HEK293 (cell line): ENCODE measurements around the gene DCUN1D2.

Source experiments
- BCL11A ChIP-seq: fragments of 450-650 bp; formaldehyde crosslinking; IDR thresholded peaks from 2 replicates; pipeline ENCODE4 v1.5.1; 2016; ENCODE audit warnings: low read depth, missing biosample characterization, missing genetic modification characterization
- HOXA7 ChIP-seq: sonication (generic); formaldehyde crosslinking; IDR thresholded peaks from 2 replicates; pipeline ENCODE4 v1.8.1; 2022; ENCODE audit warnings: missing genetic modification reagents, borderline replicate concordance
- KLF16 ChIP-seq: fragments of 450-650 bp; formaldehyde crosslinking; IDR thresholded peaks from 2 replicates; pipeline ENCODE4 v1.5.1; 2017; ENCODE audit warnings: missing biosample characterization, missing genetic modification characterization
- PBX3 ChIP-seq: sonication (generic); formaldehyde crosslinking; IDR thresholded peaks from 2 replicates; pipeline ENCODE4 v1.8.1; 2022; ENCODE audit warnings: mild to moderate bottlenecking, moderate library complexity, missing genetic modification reagents
- TRIM28 ChIP-seq: IDR thresholded peaks from 2 replicates; pipeline ENCODE4 v1.6.1; 2011; ENCODE audit warnings: low read length, control low read depth, borderline replicate concordance
- ZBTB7A ChIP-seq: fragments of 450-650 bp; formaldehyde crosslinking; IDR thresholded peaks from 2 replicates; pipeline ENCODE4 v1.5.1; 2016; ENCODE audit warnings: low read depth, missing biosample characterization, missing genetic modification characterization
- ZFP3 ChIP-seq: fragments of 450-650 bp; formaldehyde crosslinking; IDR thresholded peaks from 2 replicates; pipeline ENCODE4 v1.5.1; 2016; ENCODE audit warnings: low read depth, missing biosample characterization, missing genetic modification characterization
- ZFP37 ChIP-seq: fragments of 450-650 bp; formaldehyde crosslinking; IDR thresholded peaks from 2 replicates; pipeline ENCODE4 v1.5.1; 2016; ENCODE audit warnings: missing biosample characterization, missing genetic modification characterization
- ZFP69B ChIP-seq: fragments of 450-650 bp; formaldehyde crosslinking; IDR thresholded peaks from 2 replicates; pipeline ENCODE4 v1.5.1; 2016; ENCODE audit warnings: missing biosample characterization, missing genetic modification characterization
- ZNF157 ChIP-seq: fragments of 450-650 bp; formaldehyde crosslinking; IDR thresholded peaks from 2 replicates; pipeline ENCODE4 v1.5.1; 2016; ENCODE audit warnings: missing biosample characterization, missing genetic modification characterization
- ZNF175 ChIP-seq: fragments of 450-650 bp; formaldehyde crosslinking; IDR thresholded peaks from 2 replicates; pipeline ENCODE4 v1.5.1; 2016; ENCODE audit warnings: missing biosample characterization, missing genetic modification characterization
- ZNF239 ChIP-seq: fragments of 450-650 bp; formaldehyde crosslinking; IDR thresholded peaks from 2 replicates; pipeline ENCODE4 v1.5.1; 2016; ENCODE audit warnings: missing biosample characterization, missing genetic modification characterization
- ZNF266 ChIP-seq: fragments of 450-650 bp; formaldehyde crosslinking; IDR thresholded peaks from 2 replicates; pipeline ENCODE4 v1.5.1; 2016; ENCODE audit warnings: missing biosample characterization, missing genetic modification characterization, low read depth
- ZNF324 ChIP-seq: fragments of 450-650 bp; formaldehyde crosslinking; IDR thresholded peaks from 2 replicates; pipeline ENCODE4 v1.5.1; 2016; ENCODE audit warnings: missing biosample characterization, missing genetic modification characterization
- ZNF37A ChIP-seq: fragments of 450-650 bp; IDR thresholded peaks from 2 replicates; pipeline ENCODE4 v1.5.1; 2018; ENCODE audit warnings: missing biosample characterization, missing genetic modification characterization
- ZNF398 ChIP-seq: fragments of 450-650 bp; formaldehyde crosslinking; IDR thresholded peaks from 2 replicates; pipeline ENCODE4 v1.5.1; 2017; ENCODE audit warnings: missing biosample characterization, missing genetic modification characterization
- ZNF513 ChIP-seq: fragments of 450-650 bp; IDR thresholded peaks from 2 replicates; pipeline ENCODE4 v1.5.1; 2018; ENCODE audit warnings: missing biosample characterization, missing genetic modification characterization
- ZNF529 ChIP-seq: fragments of 450-650 bp; formaldehyde crosslinking; IDR thresholded peaks from 2 replicates; pipeline ENCODE4 v1.5.1; 2017; ENCODE audit warnings: missing genetic modification characterization, missing biosample characterization; ENCODE audit not compliant: insufficient replicate concordance
- ZNF544 ChIP-seq: fragments of 450-650 bp; formaldehyde crosslinking; IDR thresholded peaks from 2 replicates; pipeline ENCODE4 v1.5.0; 2017; ENCODE audit warnings: missing biosample characterization, missing genetic modification characterization
- ZNF558 ChIP-seq: fragments of 450-650 bp; formaldehyde crosslinking; IDR thresholded peaks from 2 replicates; pipeline ENCODE4 v1.5.1; 2016; ENCODE audit warnings: missing biosample characterization, missing genetic modification characterization
- ZNF571 ChIP-seq: fragments of 450-650 bp; formaldehyde crosslinking; IDR thresholded peaks from 2 replicates; pipeline ENCODE4 v1.5.0; 2017; ENCODE audit warnings: missing biosample characterization, missing genetic modification characterization
- ZNF623 ChIP-seq: fragments of 450-650 bp; formaldehyde crosslinking; IDR thresholded peaks from 2 replicates; pipeline ENCODE4 v1.5.1; 2016; ENCODE audit warnings: missing biosample characterization, missing genetic modification characterization
- ZNF629 ChIP-seq: fragments of 450-650 bp; formaldehyde crosslinking; IDR thresholded peaks from 2 replicates; pipeline ENCODE4 v1.5.1; 2017; ENCODE audit warnings: missing biosample characterization, missing genetic modification characterization
- ZNF843 ChIP-seq: fragments of 450-650 bp; formaldehyde crosslinking; IDR thresholded peaks from 2 replicates; pipeline ENCODE4 v1.5.1; 2016; ENCODE audit warnings: missing biosample characterization, missing genetic modification characterization
- TF ChIP-seq, protein P1 (sequence below): fragments of 450-650 bp; formaldehyde crosslinking; conservative IDR thresholded peaks from 2 replicates; pipeline ENCODE4 v1.5.1; 2016; ENCODE audit warnings: low read depth, missing biosample characterization, missing genetic modification characterization
- TF ChIP-seq, protein P2 (sequence below): fragments of 450-650 bp; formaldehyde crosslinking; IDR thresholded peaks from 2 replicates; pipeline ENCODE4 v1.5.0; 2017; ENCODE audit warnings: missing biosample characterization, missing genetic modification characterization, borderline replicate concordance
- TF ChIP-seq, protein P3 (sequence below): fragments of 450-650 bp; formaldehyde crosslinking; IDR thresholded peaks from 2 replicates; pipeline ENCODE4 v1.5.1; 2016; ENCODE audit warnings: missing biosample characterization, missing genetic modification characterization

The DCUN1D2 gene

DNA sequence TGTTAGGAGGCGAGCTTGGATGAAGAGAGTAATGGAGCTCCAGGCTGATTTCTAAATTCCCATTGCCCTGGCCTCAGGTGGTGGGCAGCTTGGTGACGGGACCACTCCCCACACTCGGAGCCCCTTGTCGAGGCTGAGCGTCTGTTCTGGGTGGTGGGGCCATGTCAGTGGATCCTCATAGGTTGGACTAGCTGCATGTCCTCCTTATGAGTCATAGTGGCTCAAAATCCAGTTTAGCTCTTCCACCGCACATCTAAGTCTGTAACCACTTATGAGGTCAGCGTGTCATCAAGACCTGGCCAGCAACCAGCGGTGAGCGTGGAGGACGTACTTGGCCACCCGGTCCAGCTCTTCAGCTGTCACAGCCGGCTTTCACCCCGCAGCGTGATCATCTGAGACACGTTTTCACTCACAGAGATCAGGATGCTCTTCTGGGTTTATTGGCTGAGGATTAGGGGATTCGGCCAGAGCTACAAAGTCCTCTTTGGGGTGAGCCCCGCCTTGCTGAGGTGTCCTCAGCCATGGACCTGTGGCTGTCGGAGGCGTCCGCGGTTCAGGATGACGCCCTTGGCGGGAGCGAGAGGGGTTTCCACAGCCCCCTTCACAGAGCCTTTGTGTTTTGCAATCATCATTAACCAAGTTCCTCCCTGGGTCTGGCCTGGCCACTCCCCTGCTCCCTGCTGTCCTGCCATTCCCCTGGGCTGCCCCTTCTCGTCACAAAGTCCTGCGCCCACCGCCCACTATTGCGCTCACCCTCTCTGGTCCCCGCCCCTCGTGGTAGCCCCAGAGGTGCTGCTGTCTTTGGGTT lies 79.1 kb downstream of the DCUN1D2 start (continued):
- TF ChIP-seq, protein P1, sequence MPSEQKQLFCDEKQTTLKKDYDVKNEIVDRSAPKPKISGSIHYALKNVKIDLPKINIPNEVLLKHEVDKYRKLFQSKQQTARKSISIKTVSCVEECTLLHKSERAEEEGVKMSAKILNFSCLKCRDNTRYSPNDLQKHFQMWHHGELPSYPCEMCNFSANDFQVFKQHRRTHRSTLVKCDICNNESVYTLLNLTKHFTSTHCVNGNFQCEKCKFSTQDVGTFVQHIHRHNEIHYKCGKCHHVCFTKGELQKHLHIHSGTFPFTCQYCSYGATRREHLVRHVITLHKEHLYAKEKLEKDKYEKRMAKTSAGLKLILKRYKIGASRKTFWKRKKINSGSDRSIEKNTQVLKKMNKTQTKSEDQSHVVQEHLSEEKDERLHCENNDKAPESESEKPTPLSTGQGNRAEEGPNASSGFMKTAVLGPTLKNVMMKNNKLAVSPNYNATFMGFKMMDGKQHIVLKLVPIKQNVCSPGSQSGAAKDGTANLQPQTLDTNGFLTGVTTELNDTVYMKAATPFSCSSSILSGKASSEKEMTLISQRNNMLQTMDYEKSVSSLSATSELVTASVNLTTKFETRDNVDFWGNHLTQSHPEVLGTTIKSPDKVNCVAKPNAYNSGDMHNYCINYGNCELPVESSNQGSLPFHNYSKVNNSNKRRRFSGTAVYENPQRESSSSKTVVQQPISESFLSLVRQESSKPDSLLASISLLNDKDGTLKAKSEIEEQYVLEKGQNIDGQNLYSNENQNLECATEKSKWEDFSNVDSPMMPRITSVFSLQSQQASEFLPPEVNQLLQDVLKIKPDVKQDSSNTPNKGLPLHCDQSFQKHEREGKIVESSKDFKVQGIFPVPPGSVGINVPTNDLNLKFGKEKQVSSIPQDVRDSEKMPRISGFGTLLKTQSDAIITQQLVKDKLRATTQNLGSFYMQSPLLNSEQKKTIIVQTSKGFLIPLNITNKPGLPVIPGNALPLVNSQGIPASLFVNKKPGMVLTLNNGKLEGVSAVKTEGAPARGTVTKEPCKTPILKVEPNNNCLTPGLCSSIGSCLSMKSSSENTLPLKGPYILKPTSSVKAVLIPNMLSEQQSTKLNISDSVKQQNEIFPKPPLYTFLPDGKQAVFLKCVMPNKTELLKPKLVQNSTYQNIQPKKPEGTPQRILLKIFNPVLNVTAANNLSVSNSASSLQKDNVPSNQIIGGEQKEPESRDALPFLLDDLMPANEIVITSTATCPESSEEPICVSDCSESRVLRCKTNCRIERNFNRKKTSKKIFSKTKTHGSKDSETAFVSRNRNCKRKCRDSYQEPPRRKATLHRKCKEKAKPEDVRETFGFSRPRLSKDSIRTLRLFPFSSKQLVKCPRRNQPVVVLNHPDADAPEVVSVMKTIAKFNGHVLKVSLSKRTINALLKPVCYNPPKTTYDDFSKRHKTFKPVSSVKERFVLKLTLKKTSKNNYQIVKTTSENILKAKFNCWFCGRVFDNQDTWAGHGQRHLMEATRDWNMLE (tag by site-specific recombination), result no peak
- TF ChIP-seq ZNF37A (no peak), ZNF623 (tag by site-specific recombination) (no peak), ZNF843 (tag by site-specific recombination) (no peak), ZNF157 (no peak), BCL11A (tag by site-specific recombination) (no peak), ZNF629 (tag by site-specific recombination) (peak; percentile 78), ZNF529 (tag by site-specific recombination) (no peak), ZNF571 (tag by site-specific recombination) (no peak), ZFP69B (tag by site-specific recombination) (peak; percentile 45; the same call in 1 of the 2 replicates), ZNF239 (tag by site-specific recombination) (no peak), PBX3 (CRISPR knock-in tag) (no peak), ZNF266 (tag by site-specific recombination) (no peak), ZNF544 (tag by site-specific recombination) (no peak), ZNF558 (tag by site-specific recombination) (no peak; the same call in 1 of the 2 replicates), KLF16 (no peak), TRIM28 (no peak), ZNF175 (tag by site-specific recombination) (no peak), ZNF513 (tag by site-specific recombination) (no peak), ZFP37 (tag by site-specific recombination) (no peak; the same call in 1 of the 2 replicates), ZNF398 (tag by site-specific recombination) (no peak), HOXA7 (CRISPR knock-in tag) (no peak), ZNF324 (0 out of 2 replicates have a peak, but pooled peaks have one; percentile 10), ZFP3 (no peak), ZBTB7A (0 out of 2 replicates have a peak, but pooled peaks have one; percentile 10)
- TF ChIP-seq, protein P2, sequence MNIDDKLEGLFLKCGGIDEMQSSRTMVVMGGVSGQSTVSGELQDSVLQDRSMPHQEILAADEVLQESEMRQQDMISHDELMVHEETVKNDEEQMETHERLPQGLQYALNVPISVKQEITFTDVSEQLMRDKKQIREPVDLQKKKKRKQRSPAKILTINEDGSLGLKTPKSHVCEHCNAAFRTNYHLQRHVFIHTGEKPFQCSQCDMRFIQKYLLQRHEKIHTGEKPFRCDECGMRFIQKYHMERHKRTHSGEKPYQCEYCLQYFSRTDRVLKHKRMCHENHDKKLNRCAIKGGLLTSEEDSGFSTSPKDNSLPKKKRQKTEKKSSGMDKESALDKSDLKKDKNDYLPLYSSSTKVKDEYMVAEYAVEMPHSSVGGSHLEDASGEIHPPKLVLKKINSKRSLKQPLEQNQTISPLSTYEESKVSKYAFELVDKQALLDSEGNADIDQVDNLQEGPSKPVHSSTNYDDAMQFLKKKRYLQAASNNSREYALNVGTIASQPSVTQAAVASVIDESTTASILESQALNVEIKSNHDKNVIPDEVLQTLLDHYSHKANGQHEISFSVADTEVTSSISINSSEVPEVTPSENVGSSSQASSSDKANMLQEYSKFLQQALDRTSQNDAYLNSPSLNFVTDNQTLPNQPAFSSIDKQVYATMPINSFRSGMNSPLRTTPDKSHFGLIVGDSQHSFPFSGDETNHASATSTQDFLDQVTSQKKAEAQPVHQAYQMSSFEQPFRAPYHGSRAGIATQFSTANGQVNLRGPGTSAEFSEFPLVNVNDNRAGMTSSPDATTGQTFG (tag by site-specific recombination), result no peak
- TF ChIP-seq, protein P3, sequence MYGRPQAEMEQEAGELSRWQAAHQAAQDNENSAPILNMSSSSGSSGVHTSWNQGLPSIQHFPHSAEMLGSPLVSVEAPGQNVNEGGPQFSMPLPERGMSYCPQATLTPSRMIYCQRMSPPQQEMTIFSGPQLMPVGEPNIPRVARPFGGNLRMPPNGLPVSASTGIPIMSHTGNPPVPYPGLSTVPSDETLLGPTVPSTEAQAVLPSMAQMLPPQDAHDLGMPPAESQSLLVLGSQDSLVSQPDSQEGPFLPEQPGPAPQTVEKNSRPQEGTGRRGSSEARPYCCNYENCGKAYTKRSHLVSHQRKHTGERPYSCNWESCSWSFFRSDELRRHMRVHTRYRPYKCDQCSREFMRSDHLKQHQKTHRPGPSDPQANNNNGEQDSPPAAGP (tag by site-specific recombination), result no peak
